ENCODE results near the gene INSL3. TPM values are rescaled to one million over a fixed set of nuclear protein-coding genes. Genes with fewer than 3 reads are reported as not detected.

Gene INSL3
- total and polyA plus RNA-seq, 2 donors (not counting 3 experiments of a cell fraction or from before 2014, with no cell fraction given): not detected

- no peaks in the 10 kb centered on the region for H3K36me3 ChIP-seq (ENCODE audit: control insufficient read depth in 2 of 2, extremely low read depth in 1 of 2, insufficient read depth in 2 of 2, low read length in 2 of 2)
- no peaks in the 10 kb centered on the region for H3K9me1 ChIP-seq (replicated peaks; ENCODE audit: control insufficient read depth, extremely low read depth, insufficient read depth, low read length)
- H3K9me3 ChIP-seq (replicated peaks; ENCODE audit: control insufficient read depth, insufficient read depth, low read length): no peaks in the 10 kb centered on the region
- no peaks in the 10 kb centered on the region for H4K20me1 ChIP-seq (replicated peaks; ENCODE audit: control insufficient read depth, extremely low read depth, insufficient read depth, low read length)
- ChIA-PET POLR2A (no interaction called here), CTCF (interaction anchor here (0.6 to 3.4 kb wide), 7 partner anchors 8 to 170 kb away, joined by 3 to 18 read pairs (median 4); no protein-coding TSS in a partner anchor)
- H3K4me2 ChIP-seq (ENCODE audit: insufficient read depth, low read length): no peak overlapping the region
- DNase-seq (ENCODE audit: low read depth, low spot score): no peak
- H3K27ac ChIP-seq (ENCODE audit: insufficient read depth, low read depth, low read length): no peak overlapping the region
- FAIRE-seq: no peak
- no TSS peak for BruUV-seq (replicated peaks)
- dilution Hi-C loops (cut with MboI; ENCODE audit: extremely low pct_ligation_motif_present, low sequenced_read_pairs): no loop called here
- no peak overlapping the region for H3K9ac ChIP-seq (replicated peaks; ENCODE audit: extremely low read depth, insufficient read depth, low read length)
- H3K4me3 ChIP-seq (replicated peaks in 1 of 3; ENCODE audit: insufficient read depth in 1 of 3, low read depth in 1 of 3, low read length in 3 of 3): no peak overlapping the region
- no peaks in the 10 kb centered on the region for H3K79me2 ChIP-seq (ENCODE audit: control insufficient read depth, insufficient read depth, low read length)
- TF ChIP-seq, protein P1, sequence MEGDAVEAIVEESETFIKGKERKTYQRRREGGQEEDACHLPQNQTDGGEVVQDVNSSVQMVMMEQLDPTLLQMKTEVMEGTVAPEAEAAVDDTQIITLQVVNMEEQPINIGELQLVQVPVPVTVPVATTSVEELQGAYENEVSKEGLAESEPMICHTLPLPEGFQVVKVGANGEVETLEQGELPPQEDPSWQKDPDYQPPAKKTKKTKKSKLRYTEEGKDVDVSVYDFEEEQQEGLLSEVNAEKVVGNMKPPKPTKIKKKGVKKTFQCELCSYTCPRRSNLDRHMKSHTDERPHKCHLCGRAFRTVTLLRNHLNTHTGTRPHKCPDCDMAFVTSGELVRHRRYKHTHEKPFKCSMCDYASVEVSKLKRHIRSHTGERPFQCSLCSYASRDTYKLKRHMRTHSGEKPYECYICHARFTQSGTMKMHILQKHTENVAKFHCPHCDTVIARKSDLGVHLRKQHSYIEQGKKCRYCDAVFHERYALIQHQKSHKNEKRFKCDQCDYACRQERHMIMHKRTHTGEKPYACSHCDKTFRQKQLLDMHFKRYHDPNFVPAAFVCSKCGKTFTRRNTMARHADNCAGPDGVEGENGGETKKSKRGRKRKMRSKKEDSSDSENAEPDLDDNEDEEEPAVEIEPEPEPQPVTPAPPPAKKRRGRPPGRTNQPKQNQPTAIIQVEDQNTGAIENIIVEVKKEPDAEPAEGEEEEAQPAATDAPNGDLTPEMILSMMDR (IDR thresholded peaks at IDR 0.05; ENCODE audit: extremely low read depth in 1 of 2, insufficient read depth in 1 of 2, low read depth in 1 of 2, low read length in 2 of 2): no peak
- no peak for TF ChIP-seq JUN (IDR thresholded peaks at IDR 0.05; ENCODE audit: borderline replicate concordance, insufficient read depth, insufficient read length, low read depth)
- no peak for TF ChIP-seq POLR2A (IDR thresholded peaks at IDR 0.05; ENCODE audit: low read depth, low read length)
- no peak for TF ChIP-seq GATA2 (IDR thresholded peaks at IDR 0.05; ENCODE audit: insufficient read depth, insufficient read length, low read depth, low read length)
- no peak for TF ChIP-seq MYC (IDR thresholded peaks at IDR 0.05; ENCODE audit: low read depth, low read length)
- no peak for TF ChIP-seq FOS (IDR thresholded peaks at IDR 0.05; ENCODE audit: borderline replicate concordance, insufficient read depth, low read length)
- TF ChIP-seq EZH2 (IDR thresholded peaks at IDR 0.05; ENCODE audit: borderline replicate concordance, low read depth, low read length, severe bottlenecking): no peak
- no peak for TF ChIP-seq POLR2AphosphoS5 (IDR thresholded peaks at IDR 0.05; ENCODE audit: insufficient read depth, low read depth, low read length)
- TF ChIP-seq, protein P2, sequence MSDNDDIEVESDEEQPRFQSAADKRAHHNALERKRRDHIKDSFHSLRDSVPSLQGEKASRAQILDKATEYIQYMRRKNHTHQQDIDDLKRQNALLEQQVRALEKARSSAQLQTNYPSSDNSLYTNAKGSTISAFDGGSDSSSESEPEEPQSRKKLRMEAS (IDR thresholded peaks at IDR 0.05; ENCODE audit: insufficient read depth, insufficient read length): no peak
- no peaks in the 10 kb centered on the region for H3K4me1 ChIP-seq (ENCODE audit: control insufficient read depth, extremely low read depth, insufficient read depth, low read length)
- no peak overlapping the region for H2AFZ ChIP-seq (ENCODE audit: low read depth, low read length)
- H3K27me3 ChIP-seq (ENCODE audit: control insufficient read depth in 2 of 2, insufficient read depth in 2 of 2, low read length in 2 of 2): no peaks in the 10 kb centered on the region
- intact Hi-C loops (cut with micrococcal nuclease): loop anchor here (5.0 kb wide), 1 partner anchor 324 kb away; no protein-coding TSS in a partner anchor
Observed at GRCh38 chr19:17775991-17776803, 45.1 kb downstream of the INSL3 start.
